HEK293 (cell line): ENCODE results near the gene C1orf122.

ENCODE experiments used
- CTCF ChIP-seq: fragments of 450-650 bp; formaldehyde crosslinking; IDR thresholded peaks from 2 replicates; pipeline ENCODE4 v1.5.1; 2016; ENCODE audit warnings: missing biosample characterization, missing genetic modification characterization
- GLI4 ChIP-seq: fragments of 450-650 bp; formaldehyde crosslinking; IDR thresholded peaks from 2 replicates; pipeline ENCODE4 v1.5.1; 2016; ENCODE audit warnings: missing biosample characterization, missing genetic modification characterization
- MYNN ChIP-seq: fragments of 450-650 bp; formaldehyde crosslinking; IDR thresholded peaks from 2 replicates; pipeline ENCODE4 v1.5.1; 2016; ENCODE audit warnings: missing biosample characterization, missing genetic modification characterization, borderline replicate concordance

GRCh38 chr1:37761416-37762095 lies 46.0 kb upstream of the C1orf122 start:
- TF ChIP-seq GLI4 (tag by site-specific recombination) (no peak), CTCF (no peak), MYNN (tag by site-specific recombination) (no peak)
